Peyer's patch (tissue), 4 donors: Measurements from ENCODE around the gene TSPOAP1.

ENCODE experiments used
- CTCF ChIP-seq, 6 experiments: fragments of 450-650 bp in 4 of 6; fragments of 200-600 bp in 2 of 6; sonication (generic) in 1 of 6; IDR thresholded peaks; one replicate each; pipeline ENCODE4 v1.5.1; 2017 to 2019; ENCODE audit warnings: antibody characterized with exemption in 6 of 6, mild to moderate bottlenecking in 3 of 6, moderate library complexity in 1 of 6
- POLR2A ChIP-seq, 2 donors: fragments of 450-650 bp; IDR thresholded peaks; one replicate each; pipeline ENCODE4 v1.5.1; 2017; ENCODE audit warnings: antibody characterized with exemption in 2 of 2, mild to moderate bottlenecking in 2 of 2, moderate library complexity in 2 of 2

- TF ChIP-seq POLR2A (IDR thresholded peaks at IDR 0.05) (no peak), CTCF (IDR thresholded peaks at IDR 0.05) (no peak)
Measured at GRCh38 chr17:58268774-58269556, 59.6 kb downstream of the TSPOAP1 start.
